IPS-NIHi11 (cell line): Measurements from ENCODE around the gene HELT.
A peak's percentile ranks its signal among the peaks of the same experiment; 100 is the strongest.
"Not testable (repeated sequence)": the region's sequence is repeated elsewhere in the genome, so short reads cannot be mapped to it uniquely, and the experiment has no call there.

Source experiments
- DNase-seq: peaks from one replicate; pipeline ENCODE4 v3.0.0; 2012; ENCODE audit warnings: mixed read lengths, low spot score

Gene HELT

GRCh38 chr4:185017964-185018772 lies at the start of gene HELT:
HELT (plus strand) TSS chr4:185018490; CDS start chr4:185018929, 439 bp downstream.
- peak; percentile 52 for DNase-seq

GRCh38 chr4:184968784-184969201 lies 49.5 kb upstream of the HELT start:
- DNase-seq = peak; percentile 57

GRCh38 chr4:184969610-184970009 lies 48.7 kb upstream of the HELT start:
- DNase-seq = no peak

GRCh38 chr4:184972991-184973390 lies 45.3 kb upstream of the HELT start:
- DNase-seq = no peak

GRCh38 chr4:184976348-184976747 lies 41.9 kb upstream of the HELT start:
- DNase-seq = not testable (repeated sequence)

- no peak for DNase-seq
Measured at GRCh38 chr4:184977747-184978146, 40.5 kb upstream of the HELT start.

GRCh38 chr4:184978211-184978610 lies 40.1 kb upstream of the HELT start:
- no peak for DNase-seq

- no peak for DNase-seq
Measured at GRCh38 chr4:184979461-184980124, 38.7 kb upstream of the HELT start.

- DNase-seq = no peak
Measured at GRCh38 chr4:184980261-184980660, 38.0 kb upstream of the HELT start.

- peak; percentile 92 for DNase-seq
Measured at GRCh38 chr4:184983672-184984356, 34.5 kb upstream of the HELT start.

GRCh38 chr4:184987493-184988031 lies 30.7 kb upstream of the HELT start:
- DNase-seq = no peak

- DNase-seq = no peak
Measured at GRCh38 chr4:184988611-184989010, 29.7 kb upstream of the HELT start.

GRCh38 chr4:184989283-184989682 lies 29.0 kb upstream of the HELT start:
- DNase-seq = not testable (repeated sequence)

GRCh38 chr4:184990131-184990530 lies 28.2 kb upstream of the HELT start:
- DNase-seq = not testable (repeated sequence)

GRCh38 chr4:184991860-184992259 lies 26.4 kb upstream of the HELT start:
- DNase-seq = no peak

- no peak for DNase-seq
Measured at GRCh38 chr4:184992422-184992821, 25.9 kb upstream of the HELT start.

GRCh38 chr4:184993247-184993646 lies 25.0 kb upstream of the HELT start:
- DNase-seq = no peak

GRCh38 chr4:184994010-184994622 lies 24.2 kb upstream of the HELT start:
- no peak for DNase-seq

GRCh38 chr4:184994623-184995010 lies 23.7 kb upstream of the HELT start:
- DNase-seq = no peak

- DNase-seq = not testable (repeated sequence)
Measured at GRCh38 chr4:184997656-184998055, 20.6 kb upstream of the HELT start.

- DNase-seq = no peak
Measured at GRCh38 chr4:185002784-185003183, 15.5 kb upstream of the HELT start.
